ENCODE results near the gene FOXK2. TPM values are rescaled to one million over a fixed set of nuclear protein-coding genes. Genes with fewer than 3 reads are reported as not detected.

Gene FOXK2
- 10 to 100 TPM; 35.2 to 37.9 (median 36.0) TPM for polyA plus RNA-seq (ENCODE audit: insufficient read length in 3 of 3)

GRCh38 chr17:82518826-82519810, at the start of gene FOXK2:
TSS of gene FOXK2 (plus strand) at chr17:82519732. CDS start at chr17:82519889, 157 bp downstream.
- DNase-seq (ENCODE audit: low read depth in 3 of 3, low spot score in 2 of 3), result peak in 2 of 3 donors; percentile 85

- no peak for DNase-seq (ENCODE audit: low read depth in 3 of 3, low spot score in 2 of 3)
Measured at GRCh38 chr17:82470065-82470464, 49.5 kb upstream of the FOXK2 start.

GRCh38 chr17:82474223-82475010, 45.1 kb upstream of the FOXK2 start:
- no peak for DNase-seq (ENCODE audit: low read depth in 3 of 3, low spot score in 2 of 3)

GRCh38 chr17:82475458-82475857, 44.1 kb upstream of the FOXK2 start:
- DNase-seq (ENCODE audit: low read depth in 3 of 3, low spot score in 2 of 3), result no peak

- DNase-seq (ENCODE audit: low read depth in 3 of 3, low spot score in 2 of 3), result no peak
Measured at GRCh38 chr17:82477934-82478333, 41.6 kb upstream of the FOXK2 start.

GRCh38 chr17:82479602-82480001, 39.9 kb upstream of the FOXK2 start:
- no peak for DNase-seq (ENCODE audit: low read depth in 3 of 3, low spot score in 2 of 3)

GRCh38 chr17:82480318-82480717, 39.2 kb upstream of the FOXK2 start:
- no peak for DNase-seq (ENCODE audit: low read depth in 3 of 3, low spot score in 2 of 3)

GRCh38 chr17:82483204-82483660, 36.3 kb upstream of the FOXK2 start:
- DNase-seq (ENCODE audit: low read depth in 3 of 3, low spot score in 2 of 3), result no peak

GRCh38 chr17:82483836-82484235, 35.7 kb upstream of the FOXK2 start:
- DNase-seq (ENCODE audit: low read depth in 3 of 3, low spot score in 2 of 3), result no peak

GRCh38 chr17:82486231-82487094, 33.1 kb upstream of the FOXK2 start:
- DNase-seq (ENCODE audit: low read depth in 3 of 3, low spot score in 2 of 3), result no peak

- no peak for DNase-seq (ENCODE audit: low read depth in 3 of 3, low spot score in 2 of 3)
Measured at GRCh38 chr17:82487910-82488309, 31.6 kb upstream of the FOXK2 start.

GRCh38 chr17:82489117-82489516, 30.4 kb upstream of the FOXK2 start:
- no peak for DNase-seq (ENCODE audit: low read depth in 3 of 3, low spot score in 2 of 3)

- DNase-seq (ENCODE audit: low read depth in 3 of 3, low spot score in 2 of 3), result no peak
Measured at GRCh38 chr17:82489851-82490511, 29.6 kb upstream of the FOXK2 start.

GRCh38 chr17:82490512-82491195, 28.9 kb upstream of the FOXK2 start:
- DNase-seq (ENCODE audit: low read depth in 3 of 3, low spot score in 2 of 3), result no peak

- no peak for DNase-seq (ENCODE audit: low read depth in 3 of 3, low spot score in 2 of 3)
Measured at GRCh38 chr17:82491196-82491530, 28.4 kb upstream of the FOXK2 start.

- no peak for DNase-seq (ENCODE audit: low read depth in 3 of 3, low spot score in 2 of 3)
Measured at GRCh38 chr17:82491533-82491932, 28.0 kb upstream of the FOXK2 start.

GRCh38 chr17:82492643-82493225, 26.8 kb upstream of the FOXK2 start:
- DNase-seq (ENCODE audit: low read depth in 3 of 3, low spot score in 2 of 3), result no peak

- no peak for DNase-seq (ENCODE audit: low read depth in 3 of 3, low spot score in 2 of 3)
Measured at GRCh38 chr17:82493226-82493781, 26.2 kb upstream of the FOXK2 start.
